Adrenal gland (tissue), 12 donors: Measurements from ENCODE around the gene CBX8. TPM values are rescaled to one million over a fixed set of nuclear protein-coding genes. Genes with fewer than 3 reads are reported as not detected.
A peak's percentile ranks its signal among the peaks of the same experiment; 100 is the strongest.

Source experiments
- DNase-seq, 7 donors: peaks; one replicate each; pipeline ENCODE4 v3.0.0-alpha.2; 2019 to 2020
- H3K27ac ChIP-seq, 5 donors: fragments of 200-600 bp; sonication (generic) in 4 of 5; 1 replicate in 3 of 5; 2 replicates in 2 of 5; pipeline versions ENCODE4 v1.5.1 to v1.8.0; 2016 to 2020; ENCODE audit warnings: mild to moderate bottlenecking in 1 of 5
- H3K27me3 ChIP-seq: fragments of 200-600 bp; 2 replicates; pipeline ENCODE4 v1.8.0; 2021
- H3K36me3 ChIP-seq, 2 donors: fragments of 200-600 bp; replicated peaks in 1 of 2; 1 replicate in 1 of 2; 2 replicates in 1 of 2; pipeline versions ENCODE4 v1.5.1 to v1.8.0; 2018 to 2022
- H3K4me1 ChIP-seq, 2 donors: fragments of 200-600 bp; replicated peaks in 1 of 2; 1 replicate in 1 of 2; 2 replicates in 1 of 2; pipeline versions ENCODE4 v1.5.1 to v1.8.0; 2018 to 2021
- H3K4me3 ChIP-seq, 4 donors: fragments of 200-600 bp; sonication (generic) in 3 of 4; one replicate each; pipeline ENCODE4 v1.5.1; 2016 to 2018
- H3K9me3 ChIP-seq, 3 donors: fragments of 200-600 bp; sonication (generic) in 1 of 3; replicated peaks in 1 of 3; 1 replicate in 2 of 3; 2 replicates in 1 of 3; pipeline versions ENCODE4 v1.5.1 to v1.8.0; 2016 to 2021
- POLR2A ChIP-seq, 2 donors: fragments of 450-650 bp; IDR thresholded peaks; one replicate each; pipeline ENCODE4 v1.6.1; 2017; ENCODE audit warnings: antibody characterized with exemption in 2 of 2, mild to moderate bottlenecking in 2 of 2, moderate library complexity in 1 of 2
- WGBS, 4 donors: extraction: QIAGEN DNeasy Blood & Tissue Kit in 2 of 4; methylation state at CpG; one replicate each; pipeline versions ENCODE4 v1.1.5 to v1.1.7; 2013 to 2017; 5-methylcytosine and 5-hydroxymethylcytosine counted together
- intact Hi-C, 2 donors: fragments of 100-400 bp; cut with DNase I; formaldehyde crosslinking; loops; one replicate each; pipeline versions ENCODE4 v1.14.1 to v1.15.0; 2022 to 2023
- polyA plus RNA-seq, 3 donors: library from polyadenylated mRNA; stranded (reverse); fragments of 200-250 nt in 2 of 3; fragments of 350-450 nt in 1 of 3; fragmentation: Illumina TruSeq in 1 of 3; extraction: RNeasy Lipid Tissue Mini Kit (QIAGEN cat#74804) in 1 of 3; gene quantifications; one replicate each; pipeline ENCODE4 v1.2.3, GENCODE V29; 2013 to 2014
- total RNA-seq, 9 donors: library from RNA; depleted of rRNA in 4 of 9; stranded (reverse); fragments of >200 nt in 4 of 9; fragments of 120-200 nt in 1 of 9; fragmentation: NEBNext Ultra II Directional in 1 of 9; extraction: Animal tissue kit (Norgen Biotek cat#: 25700) in 1 of 9; gene quantifications; one replicate each; pipeline versions ENCODE4 v1.1.0 to v1.2.4, GENCODE V29; 2013 to 2023
- TF ChIP-seq, protein P1 (sequence below), 6 experiments: fragments of 450-650 bp in 4 of 6; fragments of 200-600 bp in 2 of 6; sonication (generic) in 1 of 6; IDR thresholded peaks; 1 replicate in 5 of 6; 2 replicates in 1 of 6; pipeline versions ENCODE4 v1.5.1 to v1.8.0; 2016 to 2021; ENCODE audit warnings: antibody characterized with exemption in 6 of 6, mild to moderate bottlenecking in 2 of 6, moderate library complexity in 1 of 6
- donor health status: healthy with polysubstance abuse.
- donor health status: Bipolar disorder and iron deficiency.
- donor health status: DM: yes; HTN: yes; CAD: no.
- donor health status: DM: no; HTN: no; CAD: no.
- donor health status: DM: no; HTN: no; CAD: no.
- donor health status: DM: yes; HTN: yes; CAD: no.

CBX8 gene
- total and polyA plus RNA-seq, 12 donors, result 0.85 to 10.6 (median 5.5) TPM

DNA sequence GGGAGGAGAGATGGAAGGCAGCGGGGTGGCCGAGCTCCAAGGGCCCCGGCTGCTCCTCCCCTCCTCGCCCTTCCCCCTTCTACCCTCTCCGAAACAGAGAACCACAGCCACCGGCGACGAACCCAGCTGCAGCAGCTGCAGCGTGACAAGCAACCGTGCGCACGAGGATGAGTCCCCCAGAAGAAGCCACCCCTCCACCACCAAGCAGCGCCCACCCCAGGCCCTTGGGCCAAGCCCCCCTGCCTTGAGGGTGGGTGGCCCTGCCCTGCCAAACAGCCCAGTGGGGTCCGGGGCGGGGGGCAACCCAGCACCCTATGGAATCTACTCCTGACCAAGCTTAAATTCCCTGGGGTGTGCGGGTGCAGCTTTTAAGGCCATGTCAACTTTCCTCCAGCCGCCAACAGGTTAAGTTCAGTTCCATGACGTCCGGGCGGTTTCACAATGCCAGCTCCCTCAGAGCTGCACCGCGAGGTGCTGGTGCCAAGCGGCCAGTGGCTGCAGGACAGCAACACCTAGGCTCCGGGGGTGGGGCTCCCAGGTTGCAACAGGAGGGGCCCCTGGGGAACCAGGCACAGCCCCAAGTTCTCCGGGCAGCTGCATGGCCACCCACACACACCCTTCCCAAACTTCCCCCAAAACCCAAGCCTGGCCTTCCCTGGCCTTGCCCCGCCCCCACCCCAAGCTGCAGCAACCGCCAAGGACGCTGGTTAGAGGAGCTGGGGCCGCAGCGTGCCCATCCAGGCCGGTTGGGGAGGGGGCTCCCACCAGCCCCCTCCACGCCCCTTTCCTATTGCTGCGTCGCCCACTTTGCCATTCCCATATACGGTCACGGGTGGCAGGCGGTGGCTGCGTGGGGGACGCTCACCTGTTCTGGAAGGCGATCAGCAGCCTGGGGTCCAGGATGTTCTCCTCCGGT lies 40.4 kb upstream of the CBX8 start:
- intact Hi-C loops, result loop anchor here in 1 of 2 donors (5.0 kb wide), 1 partner anchor 35 kb away; no protein-coding TSS in a partner anchor
- Histone ChIP-seq H3K27me3 (peaks cover 22% of the 10 kb centered on the region), H3K27ac (peak overlapping the region in 4 of 5 donors; percentile 62 to 95 (median 76))

DNA sequence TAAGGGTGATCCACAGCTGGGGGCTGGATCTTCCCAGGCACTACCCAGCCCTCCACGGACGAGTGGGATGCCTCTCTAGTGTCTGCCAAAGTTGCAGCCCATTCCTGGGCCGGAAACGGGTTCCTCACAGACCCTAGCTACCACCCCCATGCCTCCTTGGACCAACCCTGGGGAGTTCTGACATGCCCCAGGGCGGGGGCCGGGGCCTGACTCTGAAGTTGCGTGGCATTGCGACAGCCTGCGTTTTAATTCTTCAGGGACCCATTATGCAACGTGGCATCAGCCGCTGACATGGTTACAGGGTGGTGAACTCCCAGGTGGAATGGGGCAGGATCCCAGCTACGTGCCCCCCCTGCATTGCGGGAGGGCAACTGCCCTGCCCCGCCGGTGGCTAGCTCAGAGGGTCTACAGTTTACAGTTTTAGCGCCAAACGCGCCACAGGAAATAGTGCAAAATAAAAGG lies 39.7 kb upstream of the CBX8 start:
- intact Hi-C loops, result loop anchor here in 1 of 2 donors (5.0 kb wide), 1 partner anchor 34 kb away; no protein-coding TSS in a partner anchor
- H3K9me3 ChIP-seq, result no peaks in the 10 kb centered on the region
- H3K27ac ChIP-seq, result peak overlapping the region in 2 of 5 donors; percentile 73 to 95
- H3K4me1 ChIP-seq, result peaks cover 43 to 59% of the 10 kb centered on the region in 2 donors
- WGBS, 4 donors, result 46 to 54% (median 51%) methylated on average over 16 to 18 of the region's 18 CpGs
- DNase-seq, result peak in 5 of 7 donors; percentile 38 to 71 (median 56)
- H3K27me3 ChIP-seq, result peaks cover 15% of the 10 kb centered on the region
- peak in 1 of 2 donors; percentile 9 for TF ChIP-seq POLR2A (IDR thresholded peaks at IDR 0.05)
- TF ChIP-seq, protein P1, sequence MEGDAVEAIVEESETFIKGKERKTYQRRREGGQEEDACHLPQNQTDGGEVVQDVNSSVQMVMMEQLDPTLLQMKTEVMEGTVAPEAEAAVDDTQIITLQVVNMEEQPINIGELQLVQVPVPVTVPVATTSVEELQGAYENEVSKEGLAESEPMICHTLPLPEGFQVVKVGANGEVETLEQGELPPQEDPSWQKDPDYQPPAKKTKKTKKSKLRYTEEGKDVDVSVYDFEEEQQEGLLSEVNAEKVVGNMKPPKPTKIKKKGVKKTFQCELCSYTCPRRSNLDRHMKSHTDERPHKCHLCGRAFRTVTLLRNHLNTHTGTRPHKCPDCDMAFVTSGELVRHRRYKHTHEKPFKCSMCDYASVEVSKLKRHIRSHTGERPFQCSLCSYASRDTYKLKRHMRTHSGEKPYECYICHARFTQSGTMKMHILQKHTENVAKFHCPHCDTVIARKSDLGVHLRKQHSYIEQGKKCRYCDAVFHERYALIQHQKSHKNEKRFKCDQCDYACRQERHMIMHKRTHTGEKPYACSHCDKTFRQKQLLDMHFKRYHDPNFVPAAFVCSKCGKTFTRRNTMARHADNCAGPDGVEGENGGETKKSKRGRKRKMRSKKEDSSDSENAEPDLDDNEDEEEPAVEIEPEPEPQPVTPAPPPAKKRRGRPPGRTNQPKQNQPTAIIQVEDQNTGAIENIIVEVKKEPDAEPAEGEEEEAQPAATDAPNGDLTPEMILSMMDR (IDR thresholded peaks at IDR 0.05), result no peak
- peak overlapping the region in 1 of 4 donors; percentile 96 for H3K4me3 ChIP-seq
- peaks cover 0 to 22% of the 10 kb centered on the region in 2 donors for H3K36me3 ChIP-seq

More for the DNA sequence above, 40.4 kb upstream of the CBX8 start:
- Histone ChIP-seq H3K36me3 (peaks cover 0 to 22% of the 10 kb centered on the region in 2 donors), H3K4me3 (peak overlapping the region in 3 of 4 donors; percentile 22 to 96 (median 49)), H3K9me3 (no peaks in the 10 kb centered on the region), H3K4me1 (peaks cover 36 to 52% of the 10 kb centered on the region in 2 donors)
- WGBS, 4 donors, result 17 to 43% (median 23%) methylated on average over 12 to 41 of the region's 41 CpGs
- TF ChIP-seq, protein P1 (IDR thresholded peaks at IDR 0.05), result peak in 4 of 6 experiments; percentile 19 to 50 (median 44)
- TF ChIP-seq POLR2A (IDR thresholded peaks at IDR 0.05), result peak in 1 of 2 donors; percentile 82
- DNase-seq, result peak; percentile 88 to 96 (median 95)

DNA sequence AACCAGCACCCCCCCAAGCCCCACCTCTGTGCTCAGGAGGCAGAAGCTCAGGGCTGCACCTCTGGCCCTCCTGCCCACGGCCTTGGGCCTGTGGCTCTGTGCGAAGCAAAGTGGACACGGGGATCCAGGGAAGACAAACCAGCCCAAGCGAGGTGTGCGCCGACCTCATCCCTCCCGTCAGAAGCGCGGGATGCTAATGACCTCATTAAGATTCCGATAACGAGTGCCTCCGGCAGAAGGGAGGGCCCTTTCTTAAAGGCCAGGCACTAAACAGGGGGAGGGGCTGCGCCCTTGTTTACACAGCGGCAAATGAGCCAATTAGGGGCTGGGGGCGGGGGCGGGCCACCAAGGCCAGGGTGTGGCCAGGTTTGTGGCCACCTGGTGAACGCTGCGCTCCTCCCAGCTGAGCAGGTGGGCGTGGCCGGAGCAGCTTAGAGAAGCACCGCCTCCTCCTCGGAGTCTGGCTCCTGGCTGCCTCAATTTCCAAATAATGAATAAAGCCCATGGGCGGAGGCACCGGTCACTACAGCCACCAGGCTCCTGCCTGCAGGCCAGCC lies 39.2 kb upstream of the CBX8 start:
- Histone ChIP-seq H3K36me3 (peaks cover 0 to 22% of the 10 kb centered on the region in 2 donors), H3K4me3 (no peak overlapping the region), H3K4me1 (peaks cover 48 to 57% of the 10 kb centered on the region in 2 donors), H3K9me3 (no peaks in the 10 kb centered on the region), H3K27ac (peak overlapping the region in 1 of 5 donors; percentile 73), H3K27me3 (peaks cover 10% of the 10 kb centered on the region)
- DNase-seq, result peak in 4 of 7 donors; percentile 27 to 60 (median 49)
- TF ChIP-seq POLR2A (IDR thresholded peaks at IDR 0.05), result no peak
- TF ChIP-seq, protein P1 (IDR thresholded peaks at IDR 0.05), result no peak
- intact Hi-C loops, result loop anchor here in 1 of 2 donors (5.0 kb wide), 1 partner anchor 34 kb away; no protein-coding TSS in a partner anchor
- WGBS, 4 donors, result 73 to 85% (median 82%) methylated on average over 12 to 24 of the region's 24 CpGs
